Gastrocnemius medialis (tissue), 4 donors: ENCODE results near the gene RIBC2.

Source experiments
- POLR2A ChIP-seq, 2 donors: fragments of 450-650 bp; IDR thresholded peaks; one replicate each; pipeline ENCODE4 v1.6.1; 2017; ENCODE audit warnings: antibody characterized with exemption in 2 of 2, mild to moderate bottlenecking in 2 of 2, moderate library complexity in 2 of 2
- TF ChIP-seq, protein P1 (sequence below), 5 experiments: fragments of 450-650 bp in 3 of 5; fragments of 200-600 bp in 2 of 5; sonication (generic) in 2 of 5; IDR thresholded peaks in 4 of 5; conservative IDR thresholded peaks in 1 of 5; 1 replicate in 4 of 5; 2 replicates in 1 of 5; pipeline ENCODE4 v1.5.1; 2016 to 2019; ENCODE audit warnings: antibody characterized with exemption in 5 of 5, mild to moderate bottlenecking in 3 of 5, moderate library complexity in 3 of 5

DNA sequence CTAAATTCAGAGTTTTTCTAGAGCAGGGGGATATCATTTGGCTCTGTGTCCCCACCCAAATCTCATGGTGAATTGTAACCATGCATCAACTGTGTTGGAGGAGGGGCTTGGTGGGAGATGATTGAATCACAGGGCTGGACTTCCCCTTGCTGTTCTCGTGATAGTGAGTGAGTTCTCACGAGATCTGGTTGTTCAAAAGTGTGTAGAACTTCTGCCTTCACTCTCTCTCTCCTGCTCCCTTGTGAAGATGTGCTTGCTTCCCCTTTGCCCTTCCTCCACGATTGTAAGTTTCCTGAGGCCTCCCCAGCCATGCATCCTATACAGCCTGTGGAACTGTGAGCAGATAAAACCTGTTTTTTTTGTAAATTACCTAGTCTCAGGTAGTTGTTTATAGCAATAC is 67.2 kb downstream of the RIBC2 start:
- TF ChIP-seq, protein P1, sequence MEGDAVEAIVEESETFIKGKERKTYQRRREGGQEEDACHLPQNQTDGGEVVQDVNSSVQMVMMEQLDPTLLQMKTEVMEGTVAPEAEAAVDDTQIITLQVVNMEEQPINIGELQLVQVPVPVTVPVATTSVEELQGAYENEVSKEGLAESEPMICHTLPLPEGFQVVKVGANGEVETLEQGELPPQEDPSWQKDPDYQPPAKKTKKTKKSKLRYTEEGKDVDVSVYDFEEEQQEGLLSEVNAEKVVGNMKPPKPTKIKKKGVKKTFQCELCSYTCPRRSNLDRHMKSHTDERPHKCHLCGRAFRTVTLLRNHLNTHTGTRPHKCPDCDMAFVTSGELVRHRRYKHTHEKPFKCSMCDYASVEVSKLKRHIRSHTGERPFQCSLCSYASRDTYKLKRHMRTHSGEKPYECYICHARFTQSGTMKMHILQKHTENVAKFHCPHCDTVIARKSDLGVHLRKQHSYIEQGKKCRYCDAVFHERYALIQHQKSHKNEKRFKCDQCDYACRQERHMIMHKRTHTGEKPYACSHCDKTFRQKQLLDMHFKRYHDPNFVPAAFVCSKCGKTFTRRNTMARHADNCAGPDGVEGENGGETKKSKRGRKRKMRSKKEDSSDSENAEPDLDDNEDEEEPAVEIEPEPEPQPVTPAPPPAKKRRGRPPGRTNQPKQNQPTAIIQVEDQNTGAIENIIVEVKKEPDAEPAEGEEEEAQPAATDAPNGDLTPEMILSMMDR (IDR thresholded peaks at IDR 0.05 in 4 of 5, conservative IDR thresholded peaks at IDR 0.05 in 1 of 5) = no peak
- TF ChIP-seq POLR2A (IDR thresholded peaks at IDR 0.05) = no peak
